IPS-20b (cell line): Measurements from ENCODE around the gene FAM110A.
A peak's percentile ranks its signal among the peaks of the same experiment; 100 is the strongest.
"Not testable (repeated sequence)": the region's sequence is repeated elsewhere in the genome, so short reads cannot be mapped to it uniquely, and the experiment has no call there.

Source experiments
- H3K27ac ChIP-seq: one replicate; pipeline ENCODE4 v1.5.1; 2013; ENCODE audit warnings: low read length
- H3K27me3 ChIP-seq: 2 replicates; pipeline ENCODE4 v1.6.1; 2013; ENCODE audit warnings: mild to moderate bottlenecking, low read length, inconsistent platforms; ENCODE audit not compliant: insufficient read depth
- H3K36me3 ChIP-seq: 2 replicates; pipeline ENCODE4 v1.6.1; 2013; ENCODE audit warnings: low read depth, mild to moderate bottlenecking, inconsistent platforms, low read length, moderate library complexity; ENCODE audit not compliant: insufficient read depth
- H3K4me1 ChIP-seq: 2 replicates; pipeline ENCODE4 v1.6.1; 2013; ENCODE audit warnings: mild to moderate bottlenecking, control low read depth, inconsistent platforms, low read length, moderate library complexity; ENCODE audit not compliant: insufficient read depth
- H3K4me3 ChIP-seq: 2 replicates; pipeline ENCODE4 v1.5.1; 2013; ENCODE audit warnings: mild to moderate bottlenecking, low read length, inconsistent platforms
- H3K9ac ChIP-seq: 2 replicates; pipeline ENCODE4 v1.6.1; 2013; ENCODE audit warnings: low read depth, mild to moderate bottlenecking, inconsistent platforms, low read length, moderate library complexity
- H3K9me3 ChIP-seq: 2 replicates; pipeline ENCODE4 v1.6.1; 2013; ENCODE audit warnings: mild to moderate bottlenecking, low read depth, low read length, inconsistent platforms; ENCODE audit not compliant: insufficient read depth

Gene FAM110A

DNA sequence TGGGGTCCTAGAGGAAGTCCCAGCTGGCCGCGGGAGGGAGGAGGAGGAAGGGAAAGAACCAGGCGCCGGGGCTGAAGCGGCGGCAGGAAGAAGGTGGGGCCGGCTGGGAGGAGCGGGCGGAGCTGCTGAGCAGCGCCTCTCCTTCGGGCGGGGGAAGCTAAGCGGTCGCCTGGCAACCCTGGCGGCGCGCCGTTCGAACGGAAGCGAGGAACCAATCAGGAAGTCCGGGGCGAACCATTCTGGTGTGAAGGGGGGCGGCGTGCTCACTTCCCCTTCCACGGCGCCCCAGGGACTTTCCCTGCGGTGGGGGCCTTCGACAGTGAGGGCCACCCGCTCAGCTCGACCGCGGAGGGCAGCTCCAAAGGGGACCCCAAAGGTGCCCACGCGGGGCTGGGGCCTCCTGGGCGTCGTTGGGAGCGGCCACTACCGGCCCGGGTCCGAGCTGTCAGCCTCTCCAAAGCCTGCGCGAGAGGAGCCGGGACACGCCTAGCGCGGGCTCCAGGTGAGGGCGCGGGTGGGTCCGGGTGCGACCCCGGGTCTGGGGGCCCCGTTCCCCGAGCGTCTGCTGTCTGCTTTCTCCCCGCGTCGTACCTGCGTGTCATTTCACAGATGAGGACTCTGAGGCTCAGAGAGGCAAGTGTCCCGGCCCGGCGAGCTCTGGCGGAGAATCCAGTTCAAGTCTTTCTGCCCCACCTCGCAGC lies at the start of gene FAM110A:
FAM110A (plus strand) TSS at position 266 of the 701 bp plus-strand sequence. CDS start 11,090 bp downstream, outside the sequence.
- peak within 1 kb of the TSS; percentile 67 for H3K4me3 ChIP-seq
- H3K9ac ChIP-seq: peak within 1 kb of the TSS; percentile 49
- peaks cover 16% of the 10 kb centered on the region for H3K27me3 ChIP-seq
- H3K27ac ChIP-seq: no peak within 1 kb of the TSS
- no peaks in the 10 kb centered on the region for H3K9me3 ChIP-seq
- no peaks in the 10 kb centered on the region for H3K36me3 ChIP-seq
- H3K4me1 ChIP-seq: 0 out of 2 replicates have a peak, but pooled peaks cover 3% of the 10 kb centered on the region

DNA sequence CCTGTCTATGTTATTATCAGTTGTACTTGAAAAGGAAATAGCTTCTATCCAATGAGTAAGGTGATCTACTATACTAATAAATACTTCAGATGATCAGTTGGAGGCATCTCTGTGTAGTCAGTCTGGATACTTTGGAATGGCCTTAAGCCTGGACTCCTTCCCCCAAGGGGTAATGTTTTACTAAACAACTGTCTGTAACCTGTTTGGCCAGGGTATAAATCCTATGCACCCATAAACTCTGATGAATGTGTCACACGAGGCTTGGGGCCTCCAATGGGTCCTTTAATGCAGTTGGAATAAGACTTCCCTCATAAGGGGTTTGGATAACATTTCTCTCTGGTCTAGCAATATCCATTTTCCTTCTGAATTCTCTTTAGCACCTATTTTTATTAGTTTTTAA lies 45.7 kb upstream of the FAM110A start:
- no peak overlapping the region; the same call in 1 of the 2 replicates for H3K9ac ChIP-seq
- no peaks in the 10 kb centered on the region for H3K27me3 ChIP-seq
- no peaks in the 10 kb centered on the region for H3K36me3 ChIP-seq
- H3K4me3 ChIP-seq: no peak overlapping the region
- H3K9me3 ChIP-seq: peaks cover 33% of the 10 kb centered on the region
- H3K4me1 ChIP-seq: peaks cover 20% of the 10 kb centered on the region; the same call in 1 of the 2 replicates
- no peak overlapping the region for H3K27ac ChIP-seq

DNA sequence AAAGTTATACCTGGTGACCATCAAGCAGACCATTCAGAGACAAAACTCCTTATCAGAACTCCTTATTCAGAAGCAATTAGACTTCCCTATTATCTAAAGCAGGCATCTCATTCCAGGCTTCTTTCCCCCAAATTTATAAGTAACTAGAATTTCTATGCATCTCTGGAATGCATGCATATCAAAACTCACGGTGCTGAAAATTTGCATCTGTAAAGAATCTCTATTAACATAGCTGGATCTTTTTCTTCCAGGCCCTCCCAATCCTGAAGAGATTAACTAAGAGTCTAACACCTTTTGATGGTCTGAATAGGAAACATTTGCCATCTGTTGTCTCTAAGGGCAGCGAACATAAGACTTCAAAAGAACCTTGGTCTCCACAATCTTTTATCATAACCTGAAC lies 42.5 kb upstream of the FAM110A start:
- Histone ChIP-seq H3K4me3 (peak overlapping the region; percentile 49; the same call in 1 of the 2 replicates), H3K9me3 (peaks cover 18% of the 10 kb centered on the region; the same call in 1 of the 2 replicates), H3K9ac (peak overlapping the region; percentile 47), H3K27me3 (no peaks in the 10 kb centered on the region), H3K27ac (peak overlapping the region; percentile 25), H3K36me3 (no peaks in the 10 kb centered on the region), H3K4me1 (peaks cover 20% of the 10 kb centered on the region; the same call in 1 of the 2 replicates)

DNA sequence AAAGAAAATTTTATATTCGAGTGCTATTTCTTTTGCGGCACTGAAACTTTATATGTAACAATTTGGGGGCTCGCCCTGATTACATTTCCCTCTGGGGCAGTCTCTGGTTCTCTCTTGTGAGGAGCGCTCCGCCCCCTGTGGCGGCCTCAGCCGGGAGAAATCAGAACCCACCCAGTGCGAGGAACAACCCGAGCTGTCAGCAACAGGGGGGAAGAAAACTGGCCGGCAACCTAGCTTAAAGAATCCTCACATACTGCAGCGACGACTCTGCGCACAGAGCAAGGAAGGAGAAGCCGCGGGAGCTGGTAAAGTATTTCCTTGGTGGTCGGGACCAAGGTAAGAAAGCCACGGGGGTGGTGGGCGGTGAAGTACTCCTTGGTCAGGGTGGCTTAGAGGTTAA lies 41.3 kb upstream of the FAM110A start:
- H3K27ac ChIP-seq: no peak overlapping the region
- H3K4me3 ChIP-seq: no peak overlapping the region
- H3K36me3 ChIP-seq: no peaks in the 10 kb centered on the region
- peaks cover 20% of the 10 kb centered on the region; the same call in 1 of the 2 replicates for H3K4me1 ChIP-seq
- no peaks in the 10 kb centered on the region for H3K27me3 ChIP-seq
- H3K9me3 ChIP-seq: peaks cover 18% of the 10 kb centered on the region; the same call in 1 of the 2 replicates
- no peak overlapping the region for H3K9ac ChIP-seq

DNA sequence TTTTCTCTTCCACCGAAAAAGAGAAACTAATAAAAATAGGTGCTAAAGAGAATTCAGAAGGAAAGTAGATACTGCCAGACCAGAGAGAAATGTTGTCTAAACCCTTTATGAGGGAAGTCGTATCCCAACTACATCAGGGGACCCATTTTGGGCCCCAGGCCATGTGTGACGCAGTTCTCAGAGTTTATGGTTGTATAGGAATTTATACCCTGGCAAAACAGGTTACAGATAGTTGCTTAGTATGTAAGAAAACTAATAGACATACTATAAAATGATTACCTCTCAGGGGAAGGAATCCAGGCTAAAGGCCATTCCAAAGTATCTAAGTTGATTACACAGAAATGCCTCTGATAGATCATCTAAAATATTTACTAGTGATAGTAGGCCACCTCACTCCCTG lies 36.6 kb upstream of the FAM110A start:
- no peak overlapping the region for H3K27ac ChIP-seq
- no peaks in the 10 kb centered on the region for H3K27me3 ChIP-seq
- H3K36me3 ChIP-seq: no peaks in the 10 kb centered on the region
- no peaks in the 10 kb centered on the region; the same call in 1 of the 2 replicates for H3K4me1 ChIP-seq
- H3K9me3 ChIP-seq: peaks cover 10% of the 10 kb centered on the region; the same call in 1 of the 2 replicates
- no peak overlapping the region for H3K4me3 ChIP-seq
- H3K9ac ChIP-seq: no peak overlapping the region

DNA sequence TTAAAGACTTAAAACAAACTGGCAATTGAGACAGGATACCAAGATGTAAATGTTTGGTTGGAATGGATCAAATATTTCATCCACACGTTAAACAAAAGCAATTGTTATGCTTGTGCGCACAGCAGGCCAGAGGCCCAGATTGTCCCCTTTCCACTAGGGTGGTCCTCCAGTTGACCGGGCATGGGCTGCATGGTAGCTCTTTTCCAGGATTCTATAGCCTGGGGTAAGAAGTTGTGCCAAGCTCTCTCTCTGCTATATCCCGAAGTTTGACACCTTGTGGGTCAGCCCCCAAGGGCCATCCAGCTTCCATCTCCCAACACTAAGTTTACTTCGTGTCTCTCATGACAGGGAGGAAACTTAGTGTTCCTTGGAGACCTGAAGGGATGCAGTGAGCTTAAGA lies 34.8 kb upstream of the FAM110A start:
- H3K9me3 ChIP-seq, H3K4me1 ChIP-seq, H3K36me3 ChIP-seq, H3K9ac ChIP-seq, H3K27ac ChIP-seq, H3K27me3 ChIP-seq, H3K4me3 ChIP-seq: not testable (repeated sequence)

DNA sequence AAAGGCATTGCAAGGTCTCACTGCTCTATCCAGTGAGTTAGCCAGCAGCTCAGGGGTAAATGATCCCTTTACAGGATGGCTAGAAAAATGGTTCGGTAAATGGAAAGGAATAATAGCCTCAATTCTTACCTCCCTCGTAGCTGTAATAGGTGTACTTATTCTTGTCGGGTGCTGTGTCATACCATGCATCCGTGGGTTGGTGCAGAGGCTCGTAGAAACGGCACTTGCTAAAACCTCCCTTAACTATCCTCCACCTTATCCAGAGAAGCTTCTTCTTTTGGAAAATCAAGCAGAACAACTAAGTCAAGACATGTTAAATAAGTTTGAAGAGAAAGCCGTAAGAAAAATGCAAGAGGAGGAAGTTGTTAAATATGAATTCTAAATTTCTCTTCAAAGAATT lies 33.5 kb upstream of the FAM110A start:
- not testable (repeated sequence) for H3K27ac ChIP-seq, H3K36me3 ChIP-seq, H3K27me3 ChIP-seq, H3K4me1 ChIP-seq, H3K4me3 ChIP-seq, H3K9ac ChIP-seq
- H3K9me3 ChIP-seq: peaks cover 21% of the 10 kb centered on the region

DNA sequence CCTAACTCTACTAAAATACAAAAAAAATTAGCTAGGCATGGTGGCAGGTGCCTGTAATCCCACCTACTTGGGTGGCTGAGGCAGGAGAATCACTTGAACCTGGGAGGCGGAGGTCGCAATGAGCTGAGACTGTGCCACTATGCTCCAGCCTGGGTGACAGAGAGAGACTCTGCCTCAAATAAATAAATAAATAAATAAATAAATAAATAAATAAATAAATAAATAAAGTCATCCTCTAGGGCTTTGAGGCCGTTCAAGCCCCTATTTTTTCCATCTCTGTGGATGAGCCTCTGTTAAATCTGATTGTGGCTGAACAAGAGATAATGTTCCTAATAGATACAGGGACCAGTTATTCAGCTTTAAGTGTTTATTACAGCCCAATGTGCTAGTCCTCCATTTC lies 31.8 kb upstream of the FAM110A start:
- Histone ChIP-seq H3K4me3 (no peak overlapping the region), H3K9me3 (peaks cover 35% of the 10 kb centered on the region), H3K27me3 (no peaks in the 10 kb centered on the region), H3K27ac (no peak overlapping the region), H3K4me1 (no peaks in the 10 kb centered on the region), H3K9ac (no peak overlapping the region), H3K36me3 (no peaks in the 10 kb centered on the region)

DNA sequence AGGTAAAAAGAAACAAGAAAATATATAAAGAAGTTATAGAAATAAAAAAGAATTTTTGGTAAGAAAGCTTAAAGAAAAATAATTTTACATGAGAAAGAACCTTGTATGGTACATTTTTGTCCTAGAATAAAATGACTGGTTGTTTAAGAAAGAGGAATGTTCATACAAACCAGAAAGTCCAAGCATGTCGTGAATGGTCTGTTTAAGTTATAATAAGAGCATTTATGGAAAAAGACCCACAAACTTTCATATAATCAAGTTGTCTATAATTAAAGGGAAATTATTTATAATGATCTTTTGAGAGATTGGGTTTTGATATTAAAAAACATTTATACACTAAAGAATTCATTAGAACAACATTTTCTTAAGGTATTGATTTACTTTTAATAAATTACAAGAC lies 27.8 kb upstream of the FAM110A start:
- Histone ChIP-seq H3K9me3 (peaks cover 56% of the 10 kb centered on the region), H3K4me3 (no peak overlapping the region), H3K27ac (no peak overlapping the region), H3K9ac (no peak overlapping the region), H3K4me1 (no peaks in the 10 kb centered on the region), H3K27me3 (no peaks in the 10 kb centered on the region), H3K36me3 (no peaks in the 10 kb centered on the region)

DNA sequence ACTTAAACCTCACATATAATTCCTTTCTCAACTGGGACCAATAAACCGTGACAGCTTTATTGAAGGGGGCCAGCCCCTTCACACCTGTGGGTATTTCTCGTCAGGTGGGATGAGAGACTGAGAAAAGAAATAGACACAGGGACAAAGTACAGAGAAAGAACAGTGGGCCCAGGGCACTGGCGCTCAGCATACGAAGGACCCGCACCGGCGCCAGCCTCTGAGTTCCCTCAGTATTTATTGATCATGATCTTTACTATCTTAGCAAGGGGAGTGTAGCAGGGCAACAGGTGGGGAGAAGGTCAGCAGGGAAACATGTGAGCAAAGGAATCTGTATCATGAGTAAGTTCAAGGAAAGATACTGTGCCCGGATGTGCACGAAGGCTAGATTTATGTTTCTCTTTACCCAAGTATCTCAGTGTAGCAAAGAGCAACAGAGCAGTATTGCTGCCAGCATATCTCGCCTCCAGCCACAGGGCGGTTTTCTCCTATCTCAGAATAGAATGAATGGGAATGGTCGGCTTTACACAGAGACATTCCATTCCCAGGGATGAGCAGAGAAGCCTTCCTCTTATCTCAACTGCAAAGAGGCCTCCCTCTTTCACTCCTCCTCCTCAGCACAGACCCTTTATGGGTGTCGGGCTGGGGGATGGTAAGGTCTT lies 21.6 kb upstream of the FAM110A start:
- not testable (repeated sequence) for H3K9ac ChIP-seq, H3K27ac ChIP-seq, H3K4me1 ChIP-seq, H3K4me3 ChIP-seq, H3K27me3 ChIP-seq, H3K36me3 ChIP-seq
- H3K9me3 ChIP-seq: peaks cover 18% of the 10 kb centered on the region

DNA sequence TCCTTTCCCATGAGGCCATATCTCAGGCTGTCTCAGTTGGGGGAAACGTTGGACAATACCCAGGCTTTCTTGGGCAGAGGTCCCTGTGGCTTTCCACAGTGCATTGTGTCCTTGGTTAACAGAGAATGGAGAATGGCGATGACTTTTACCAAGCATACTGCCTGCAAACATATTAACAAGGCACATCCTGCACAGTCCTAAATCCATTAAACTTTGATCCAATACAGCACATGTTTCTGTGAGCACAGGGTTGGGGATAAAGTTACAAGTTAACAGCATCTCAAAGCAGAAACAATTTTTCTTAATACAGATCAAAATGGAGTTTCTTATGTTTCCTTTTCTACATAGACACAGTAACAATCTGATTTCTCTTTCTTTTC lies 21.1 kb upstream of the FAM110A start:
- H3K9me3 ChIP-seq: peaks cover 17% of the 10 kb centered on the region
- H3K4me3 ChIP-seq, H3K4me1 ChIP-seq, H3K27me3 ChIP-seq, H3K9ac ChIP-seq, H3K27ac ChIP-seq, H3K36me3 ChIP-seq: not testable (repeated sequence)

DNA sequence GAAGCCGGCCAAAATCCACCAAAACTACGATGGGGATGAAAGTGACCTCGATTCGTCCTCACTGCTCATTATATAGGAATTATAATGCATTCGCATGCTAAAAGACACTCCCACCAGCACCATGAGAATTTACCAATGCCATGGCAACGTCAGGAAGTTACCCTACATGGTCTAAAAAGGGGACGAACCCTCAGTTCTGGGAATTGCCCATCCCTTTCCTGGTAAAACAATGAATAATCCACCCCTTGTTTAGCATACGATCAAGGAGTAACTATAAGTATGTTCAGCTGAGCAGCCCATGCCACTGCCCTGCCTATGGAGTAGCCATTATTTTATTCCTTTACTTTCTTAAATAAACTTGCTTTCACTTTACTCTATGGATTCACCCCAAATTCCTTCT lies 20.1 kb upstream of the FAM110A start:
- H3K9me3 ChIP-seq: peaks cover 8% of the 10 kb centered on the region
- H3K27ac ChIP-seq: no peak overlapping the region
- no peaks in the 10 kb centered on the region for H3K36me3 ChIP-seq
- no peaks in the 10 kb centered on the region for H3K4me1 ChIP-seq
- H3K9ac ChIP-seq: no peak overlapping the region
- H3K27me3 ChIP-seq: no peaks in the 10 kb centered on the region
- no peak overlapping the region for H3K4me3 ChIP-seq
